ENCODE data around the gene VAV1.
"Not testable (repeated sequence)": the region's sequence is repeated elsewhere in the genome, so short reads cannot be mapped to it uniquely, and the experiment has no call there.

The VAV1 gene

GRCh38 chr19:6828698-6829633 is 56.5 kb downstream of the VAV1 start:
- no peak for TF ChIP-seq POLR2A (IDR thresholded peaks at IDR 0.05; ENCODE audit: extremely low read depth, insufficient read length)
- TF ChIP-seq MYC (IDR thresholded peaks at IDR 0.05; ENCODE audit: low read depth, low read length) = no peak
- no peak for TF ChIP-seq MAX (IDR thresholded peaks at IDR 0.05; ENCODE audit: low read depth, low read length)
- no peak for TF ChIP-seq CTCF (IDR thresholded peaks at IDR 0.05; ENCODE audit: low read depth, low read length)
- H3K4me3 ChIP-seq (ENCODE audit: low read depth, low read length) = no peak overlapping the region
- DNase-seq (ENCODE audit: low read depth) = peak; percentile 49

- DNase-seq (ENCODE audit: low read depth); H3K4me3 ChIP-seq (ENCODE audit: low read depth, low read length): not testable (repeated sequence)
These were observed 57.3 kb downstream of the VAV1 start for GRCh38 chr19:6829829-6830228.

GRCh38 chr19:6831084-6831483 is 58.6 kb downstream of the VAV1 start:
- not testable (repeated sequence) for H3K4me3 ChIP-seq (ENCODE audit: low read depth, low read length); DNase-seq (ENCODE audit: low read depth)

- DNase-seq (ENCODE audit: low read depth) = no peak
- no peak for TF ChIP-seq MYC (IDR thresholded peaks at IDR 0.05; ENCODE audit: low read depth, low read length)
- TF ChIP-seq POLR2A (IDR thresholded peaks at IDR 0.05; ENCODE audit: extremely low read depth, insufficient read length) = no peak
- no peak for TF ChIP-seq MAX (IDR thresholded peaks at IDR 0.05; ENCODE audit: low read depth, low read length)
- no peak for TF ChIP-seq CTCF (IDR thresholded peaks at IDR 0.05; ENCODE audit: low read depth, low read length)
- H3K4me3 ChIP-seq (ENCODE audit: low read depth, low read length) = no peak overlapping the region
These were observed 59.9 kb downstream of the VAV1 start for GRCh38 chr19:6832412-6832811.

- H3K4me3 ChIP-seq (ENCODE audit: low read depth, low read length) = no peak overlapping the region
- no peak for DNase-seq (ENCODE audit: low read depth)
- TF ChIP-seq POLR2A (IDR thresholded peaks at IDR 0.05; ENCODE audit: extremely low read depth, insufficient read length) = no peak
- TF ChIP-seq MAX (IDR thresholded peaks at IDR 0.05; ENCODE audit: low read depth, low read length) = no peak
- TF ChIP-seq MYC (IDR thresholded peaks at IDR 0.05; ENCODE audit: low read depth, low read length) = no peak
- TF ChIP-seq CTCF (IDR thresholded peaks at IDR 0.05; ENCODE audit: low read depth, low read length) = no peak
These were observed 60.8 kb downstream of the VAV1 start for GRCh38 chr19:6833166-6833790.

- no peak overlapping the region for H3K4me3 ChIP-seq (ENCODE audit: low read depth, low read length)
- TF ChIP-seq POLR2A (IDR thresholded peaks at IDR 0.05; ENCODE audit: extremely low read depth, insufficient read length) = no peak
- TF ChIP-seq MAX (IDR thresholded peaks at IDR 0.05; ENCODE audit: low read depth, low read length) = no peak
- TF ChIP-seq MYC (IDR thresholded peaks at IDR 0.05; ENCODE audit: low read depth, low read length) = no peak
- TF ChIP-seq CTCF (IDR thresholded peaks at IDR 0.05; ENCODE audit: low read depth, low read length) = no peak
These were observed 61.9 kb downstream of the VAV1 start for GRCh38 chr19:6834433-6834832.

More at GRCh38 chr19:6834433-6834832, 61.9 kb downstream of the VAV1 start:
- DNase-seq (ENCODE audit: low read depth) = no peak
